GM19025 (cell line): Measurements from ENCODE around the gene TNFRSF17.
"Not testable (repeated sequence)": the region's sequence is repeated elsewhere in the genome, so short reads cannot be mapped to it uniquely, and the experiment has no call there.

ENCODE experiments used
- ATAC-seq: cut with Tn5 transposase; IDR thresholded peaks from one replicate; pipeline ENCODE4 v1.9.1; 2021; ENCODE audit warnings: mild to moderate bottlenecking, low read depth, moderate library complexity; ENCODE audit not compliant: unreplicated experiment

TNFRSF17 gene

GRCh38 chr16:11968577-11968976, 3.6 kb downstream of the TNFRSF17 start:
- no peak for ATAC-seq

- ATAC-seq = not testable (repeated sequence)
Measured at GRCh38 chr16:11970292-11970691, 5.3 kb downstream of the TNFRSF17 start.

- no peak for ATAC-seq
Measured at GRCh38 chr16:11972128-11972527, 7.1 kb downstream of the TNFRSF17 start.

GRCh38 chr16:11973070-11973469, 8.1 kb downstream of the TNFRSF17 start:
- no peak for ATAC-seq

- peak; percentile 4 for ATAC-seq
Measured at GRCh38 chr16:11976850-11977375, 11.9 kb downstream of the TNFRSF17 start.

- no peak for ATAC-seq
Measured at GRCh38 chr16:11977376-11978041, 12.5 kb downstream of the TNFRSF17 start.

GRCh38 chr16:11978080-11978479, 13.1 kb downstream of the TNFRSF17 start:
- ATAC-seq = no peak

GRCh38 chr16:11979013-11979672, 14.1 kb downstream of the TNFRSF17 start:
- ATAC-seq = no peak

- ATAC-seq = peak; percentile 35
Measured at GRCh38 chr16:11980136-11980844, 15.3 kb downstream of the TNFRSF17 start.

- no peak for ATAC-seq
Measured at GRCh38 chr16:11985250-11985649, 20.2 kb downstream of the TNFRSF17 start.

- ATAC-seq = no peak
Measured at GRCh38 chr16:11986521-11987057, 21.6 kb downstream of the TNFRSF17 start.

- no peak for ATAC-seq
Measured at GRCh38 chr16:11988258-11988978, 23.4 kb downstream of the TNFRSF17 start.

- ATAC-seq = no peak
Measured at GRCh38 chr16:11990702-11991390, 25.8 kb downstream of the TNFRSF17 start.

- ATAC-seq = no peak
Measured at GRCh38 chr16:11992008-11992584, 27.1 kb downstream of the TNFRSF17 start.

- ATAC-seq = no peak
Measured at GRCh38 chr16:11992586-11993524, 27.8 kb downstream of the TNFRSF17 start.

- no peak for ATAC-seq
Measured at GRCh38 chr16:11994143-11995119, 29.4 kb downstream of the TNFRSF17 start.
